Ishikawa (cell line): Measurements from ENCODE around the gene MRPL28.

ENCODE experiments used
- CEBPB ChIP-seq: IDR thresholded peaks from 2 replicates; pipeline ENCODE4 v1.6.1; 2012
- CREB1 ChIP-seq: IDR thresholded peaks from 2 replicates; pipeline ENCODE4 v1.6.1; 2012; ENCODE audit warnings: low read depth
- EGR1 ChIP-seq: IDR thresholded peaks from 2 replicates; pipeline ENCODE4 v1.6.1; 2012
- EP300 ChIP-seq: IDR thresholded peaks from 2 replicates; pipeline ENCODE4 v1.6.1; 2012; ENCODE audit warnings: borderline replicate concordance
- MAX ChIP-seq: IDR thresholded peaks from 2 replicates; pipeline ENCODE4 v1.6.1; 2012
- NFIC ChIP-seq: IDR thresholded peaks from 2 replicates; pipeline ENCODE4 v1.6.1; 2012
- RAD21 ChIP-seq: IDR thresholded peaks from 2 replicates; pipeline ENCODE4 v1.6.1; 2012; ENCODE audit warnings: low read depth
- TAF1 ChIP-seq: IDR thresholded peaks from 2 replicates; pipeline ENCODE4 v1.6.1; 2012; ENCODE audit warnings: low read depth, mild to moderate bottlenecking
- TCF12 ChIP-seq: IDR thresholded peaks from 2 replicates; pipeline ENCODE4 v1.6.1; 2012; ENCODE audit warnings: low read depth
- TEAD4 ChIP-seq: IDR thresholded peaks from 2 replicates; pipeline ENCODE4 v1.6.1; 2012
- YY1 ChIP-seq: IDR thresholded peaks from 2 replicates; pipeline ENCODE4 v1.6.1; 2012; ENCODE audit warnings: low read depth
- ZBTB7A ChIP-seq: IDR thresholded peaks from 2 replicates; pipeline ENCODE4 v1.6.1; 2012; ENCODE audit warnings: low read depth
- TF ChIP-seq, protein P1 (sequence below): IDR thresholded peaks from 2 replicates; pipeline ENCODE4 v1.6.1; 2012
- TF ChIP-seq, protein P2 (sequence below): IDR thresholded peaks from 2 replicates; pipeline ENCODE4 v1.6.1; 2012; ENCODE audit warnings: low read depth, mild to moderate bottlenecking

Gene MRPL28

DNA sequence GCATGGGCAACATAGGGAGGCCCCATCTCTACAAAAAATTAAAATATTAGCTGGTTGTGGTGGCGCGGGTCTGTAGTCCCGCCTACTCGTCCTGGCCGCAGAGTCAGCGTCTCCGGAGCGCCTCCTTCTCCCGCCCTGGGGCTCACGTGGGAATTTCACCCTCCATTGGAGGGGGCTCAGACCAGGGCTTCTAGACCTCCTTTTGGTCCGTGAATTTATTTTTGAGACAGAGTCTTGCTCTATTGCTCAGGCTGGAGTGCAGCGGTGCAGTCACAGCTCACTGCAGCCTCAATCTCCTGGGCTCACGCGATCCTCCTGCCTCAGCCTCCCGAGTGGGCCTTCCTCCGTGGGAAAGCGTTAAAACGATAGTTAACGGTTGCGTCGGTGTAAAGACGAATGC is 26.3 kb upstream of the MRPL28 start:
- no peak for TF ChIP-seq YY1
- TF ChIP-seq, protein P1, sequence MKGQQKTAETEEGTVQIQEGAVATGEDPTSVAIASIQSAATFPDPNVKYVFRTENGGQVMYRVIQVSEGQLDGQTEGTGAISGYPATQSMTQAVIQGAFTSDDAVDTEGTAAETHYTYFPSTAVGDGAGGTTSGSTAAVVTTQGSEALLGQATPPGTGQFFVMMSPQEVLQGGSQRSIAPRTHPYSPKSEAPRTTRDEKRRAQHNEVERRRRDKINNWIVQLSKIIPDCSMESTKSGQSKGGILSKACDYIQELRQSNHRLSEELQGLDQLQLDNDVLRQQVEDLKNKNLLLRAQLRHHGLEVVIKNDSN = no peak
- TF ChIP-seq ZBTB7A = no peak
- TF ChIP-seq MAX = no peak
- no peak for TF ChIP-seq RAD21
- TF ChIP-seq NFIC = no peak
- TF ChIP-seq TAF1 = no peak
- TF ChIP-seq TCF12 = no peak
- no peak for TF ChIP-seq EP300
- no peak for TF ChIP-seq CREB1
- TF ChIP-seq, protein P2, sequence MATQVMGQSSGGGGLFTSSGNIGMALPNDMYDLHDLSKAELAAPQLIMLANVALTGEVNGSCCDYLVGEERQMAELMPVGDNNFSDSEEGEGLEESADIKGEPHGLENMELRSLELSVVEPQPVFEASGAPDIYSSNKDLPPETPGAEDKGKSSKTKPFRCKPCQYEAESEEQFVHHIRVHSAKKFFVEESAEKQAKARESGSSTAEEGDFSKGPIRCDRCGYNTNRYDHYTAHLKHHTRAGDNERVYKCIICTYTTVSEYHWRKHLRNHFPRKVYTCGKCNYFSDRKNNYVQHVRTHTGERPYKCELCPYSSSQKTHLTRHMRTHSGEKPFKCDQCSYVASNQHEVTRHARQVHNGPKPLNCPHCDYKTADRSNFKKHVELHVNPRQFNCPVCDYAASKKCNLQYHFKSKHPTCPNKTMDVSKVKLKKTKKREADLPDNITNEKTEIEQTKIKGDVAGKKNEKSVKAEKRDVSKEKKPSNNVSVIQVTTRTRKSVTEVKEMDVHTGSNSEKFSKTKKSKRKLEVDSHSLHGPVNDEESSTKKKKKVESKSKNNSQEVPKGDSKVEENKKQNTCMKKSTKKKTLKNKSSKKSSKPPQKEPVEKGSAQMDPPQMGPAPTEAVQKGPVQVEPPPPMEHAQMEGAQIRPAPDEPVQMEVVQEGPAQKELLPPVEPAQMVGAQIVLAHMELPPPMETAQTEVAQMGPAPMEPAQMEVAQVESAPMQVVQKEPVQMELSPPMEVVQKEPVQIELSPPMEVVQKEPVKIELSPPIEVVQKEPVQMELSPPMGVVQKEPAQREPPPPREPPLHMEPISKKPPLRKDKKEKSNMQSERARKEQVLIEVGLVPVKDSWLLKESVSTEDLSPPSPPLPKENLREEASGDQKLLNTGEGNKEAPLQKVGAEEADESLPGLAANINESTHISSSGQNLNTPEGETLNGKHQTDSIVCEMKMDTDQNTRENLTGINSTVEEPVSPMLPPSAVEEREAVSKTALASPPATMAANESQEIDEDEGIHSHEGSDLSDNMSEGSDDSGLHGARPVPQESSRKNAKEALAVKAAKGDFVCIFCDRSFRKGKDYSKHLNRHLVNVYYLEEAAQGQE = no peak
- TF ChIP-seq CEBPB = no peak
- TF ChIP-seq TEAD4 = no peak

- TF ChIP-seq EGR1 (no peak), EP300 (no peak)
- TF ChIP-seq, protein P2 = no peak
These were observed 25.9 kb upstream of the MRPL28 start for GRCh38 chr16:396199-396598.

- TF ChIP-seq NFIC = no peak
- TF ChIP-seq RAD21 = no peak
- TF ChIP-seq ZBTB7A = no peak
- TF ChIP-seq TCF12 = no peak
- TF ChIP-seq EGR1 = no peak
- TF ChIP-seq CEBPB = no peak
These were observed 22.2 kb upstream of the MRPL28 start for GRCh38 chr16:392450-393030.

DNA sequence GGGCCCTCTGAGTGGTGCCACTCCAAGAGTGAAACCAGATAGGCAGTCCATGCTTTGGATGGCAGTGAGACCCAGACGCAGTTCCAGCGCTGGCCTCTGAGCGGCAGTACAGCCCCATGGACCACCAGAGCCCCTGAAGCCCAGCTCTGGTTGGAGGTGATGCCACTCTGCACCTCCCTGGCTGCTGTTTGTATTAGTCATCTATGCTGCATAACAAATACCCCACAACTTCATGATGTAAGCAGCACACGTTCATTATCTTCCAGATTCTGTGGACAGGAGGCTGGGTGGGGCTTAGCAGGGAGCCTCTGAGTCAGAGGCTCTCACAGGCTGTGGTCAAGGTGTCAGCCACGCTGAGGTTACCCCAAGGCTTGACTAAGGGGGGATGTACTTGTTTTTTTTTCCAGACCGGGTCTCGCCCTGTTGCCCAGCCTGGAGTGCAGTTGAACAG is 21.6 kb upstream of the MRPL28 start:
- TF ChIP-seq TCF12 (peak; percentile 36; the same call in 1 of the 2 replicates), EGR1 (no peak), RAD21 (peak; percentile 94)

GRCh38 chr16:389352-389751 is 19.0 kb upstream of the MRPL28 start:
- TF ChIP-seq, protein P1 = no peak
- peak; percentile 33; the same call in 1 of the 2 replicates for TF ChIP-seq YY1

GRCh38 chr16:386641-387156 is 16.4 kb upstream of the MRPL28 start:
- TF ChIP-seq RAD21 = peak; percentile 12; the same call in 1 of the 2 replicates
- TF ChIP-seq CREB1 = no peak
- no peak for TF ChIP-seq NFIC
- TF ChIP-seq, protein P2 = no peak
- no peak for TF ChIP-seq TCF12
